HEK293 (cell line): Measurements from ENCODE around the gene RPS4Y2.

Source experiments
- REPIN1 ChIP-seq: fragments of 450-650 bp; formaldehyde crosslinking; IDR thresholded peaks from 2 replicates; pipeline ENCODE4 v1.5.1; 2017; ENCODE audit warnings: missing biosample characterization, missing genetic modification characterization, low read depth
- YY1 ChIP-seq: fragments of 450-650 bp; formaldehyde crosslinking; IDR thresholded peaks from 2 replicates; pipeline ENCODE4 v1.5.1; 2018; ENCODE audit warnings: missing biosample characterization, missing genetic modification characterization
- ZFP3 ChIP-seq: fragments of 450-650 bp; formaldehyde crosslinking; IDR thresholded peaks from 2 replicates; pipeline ENCODE4 v1.5.1; 2016; ENCODE audit warnings: low read depth, missing biosample characterization, missing genetic modification characterization
- ZNF274 ChIP-seq, 2 experiments: fragments of 200-500 bp in 1 of 2; fragments of 450-650 bp in 1 of 2; sonication (Bioruptor generic) in 1 of 2; formaldehyde crosslinking in 1 of 2; IDR thresholded peaks; 2 replicates each; pipeline versions ENCODE4 v1.5.1 to v1.6.1; 2014 to 2016; ENCODE audit warnings: borderline replicate concordance in 1 of 2, inconsistent platforms in 1 of 2, low read length in 1 of 2, missing biosample characterization in 1 of 2, missing genetic modification characterization in 1 of 2
- ZNF311 ChIP-seq: fragments of 450-650 bp; formaldehyde crosslinking; IDR thresholded peaks from 2 replicates; pipeline ENCODE4 v1.5.1; 2017; ENCODE audit warnings: missing biosample characterization, missing genetic modification characterization, borderline replicate concordance
- ZNF341 ChIP-seq: fragments of 450-650 bp; formaldehyde crosslinking; IDR thresholded peaks from 2 replicates; pipeline ENCODE4; 2016; ENCODE audit warnings: low read depth, missing biosample characterization, missing genetic modification characterization
- ZNF660 ChIP-seq: fragments of 450-650 bp; IDR thresholded peaks from 2 replicates; pipeline ENCODE4 v1.5.1; 2018; ENCODE audit warnings: missing biosample characterization, mild to moderate bottlenecking, missing genetic modification characterization
- ZSCAN30 ChIP-seq: fragments of 450-650 bp; IDR thresholded peaks from 2 replicates; pipeline ENCODE4 v1.5.1; 2018; ENCODE audit warnings: missing biosample characterization, mild to moderate bottlenecking, missing genetic modification characterization, moderate library complexity
- TF ChIP-seq, protein P1 (sequence below): fragments of 450-650 bp; formaldehyde crosslinking; IDR thresholded peaks from 2 replicates; pipeline ENCODE4 v1.5.1; 2016; ENCODE audit warnings: missing biosample characterization, missing genetic modification characterization
- TF ChIP-seq, protein P2 (sequence below): fragments of 450-650 bp; formaldehyde crosslinking; IDR thresholded peaks from 2 replicates; pipeline ENCODE4 v1.5.1; 2016; ENCODE audit warnings: missing biosample characterization, missing genetic modification characterization

DNA sequence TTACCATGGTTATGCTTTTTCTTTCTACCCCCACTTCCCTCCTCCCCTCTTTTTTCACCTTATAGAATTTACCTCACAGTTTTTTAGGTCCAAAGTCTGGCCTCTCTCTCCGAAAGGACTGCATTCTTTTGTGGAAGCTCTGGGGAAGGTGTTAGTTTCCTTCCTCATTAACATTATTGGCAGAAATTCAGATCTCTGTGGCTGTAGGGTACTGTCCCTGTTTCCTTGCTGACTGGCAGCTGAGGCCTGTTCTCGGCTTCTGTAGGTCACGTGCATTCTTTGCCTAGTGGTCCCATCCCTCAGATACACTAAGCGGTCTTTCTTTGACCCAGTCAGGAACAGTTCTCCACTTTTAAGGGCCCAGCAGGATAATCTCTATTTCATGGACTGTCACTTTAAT lies 25.5 kb downstream of the RPS4Y2 start:
- TF ChIP-seq, protein P1, sequence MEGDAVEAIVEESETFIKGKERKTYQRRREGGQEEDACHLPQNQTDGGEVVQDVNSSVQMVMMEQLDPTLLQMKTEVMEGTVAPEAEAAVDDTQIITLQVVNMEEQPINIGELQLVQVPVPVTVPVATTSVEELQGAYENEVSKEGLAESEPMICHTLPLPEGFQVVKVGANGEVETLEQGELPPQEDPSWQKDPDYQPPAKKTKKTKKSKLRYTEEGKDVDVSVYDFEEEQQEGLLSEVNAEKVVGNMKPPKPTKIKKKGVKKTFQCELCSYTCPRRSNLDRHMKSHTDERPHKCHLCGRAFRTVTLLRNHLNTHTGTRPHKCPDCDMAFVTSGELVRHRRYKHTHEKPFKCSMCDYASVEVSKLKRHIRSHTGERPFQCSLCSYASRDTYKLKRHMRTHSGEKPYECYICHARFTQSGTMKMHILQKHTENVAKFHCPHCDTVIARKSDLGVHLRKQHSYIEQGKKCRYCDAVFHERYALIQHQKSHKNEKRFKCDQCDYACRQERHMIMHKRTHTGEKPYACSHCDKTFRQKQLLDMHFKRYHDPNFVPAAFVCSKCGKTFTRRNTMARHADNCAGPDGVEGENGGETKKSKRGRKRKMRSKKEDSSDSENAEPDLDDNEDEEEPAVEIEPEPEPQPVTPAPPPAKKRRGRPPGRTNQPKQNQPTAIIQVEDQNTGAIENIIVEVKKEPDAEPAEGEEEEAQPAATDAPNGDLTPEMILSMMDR: no peak
- TF ChIP-seq, protein P2, sequence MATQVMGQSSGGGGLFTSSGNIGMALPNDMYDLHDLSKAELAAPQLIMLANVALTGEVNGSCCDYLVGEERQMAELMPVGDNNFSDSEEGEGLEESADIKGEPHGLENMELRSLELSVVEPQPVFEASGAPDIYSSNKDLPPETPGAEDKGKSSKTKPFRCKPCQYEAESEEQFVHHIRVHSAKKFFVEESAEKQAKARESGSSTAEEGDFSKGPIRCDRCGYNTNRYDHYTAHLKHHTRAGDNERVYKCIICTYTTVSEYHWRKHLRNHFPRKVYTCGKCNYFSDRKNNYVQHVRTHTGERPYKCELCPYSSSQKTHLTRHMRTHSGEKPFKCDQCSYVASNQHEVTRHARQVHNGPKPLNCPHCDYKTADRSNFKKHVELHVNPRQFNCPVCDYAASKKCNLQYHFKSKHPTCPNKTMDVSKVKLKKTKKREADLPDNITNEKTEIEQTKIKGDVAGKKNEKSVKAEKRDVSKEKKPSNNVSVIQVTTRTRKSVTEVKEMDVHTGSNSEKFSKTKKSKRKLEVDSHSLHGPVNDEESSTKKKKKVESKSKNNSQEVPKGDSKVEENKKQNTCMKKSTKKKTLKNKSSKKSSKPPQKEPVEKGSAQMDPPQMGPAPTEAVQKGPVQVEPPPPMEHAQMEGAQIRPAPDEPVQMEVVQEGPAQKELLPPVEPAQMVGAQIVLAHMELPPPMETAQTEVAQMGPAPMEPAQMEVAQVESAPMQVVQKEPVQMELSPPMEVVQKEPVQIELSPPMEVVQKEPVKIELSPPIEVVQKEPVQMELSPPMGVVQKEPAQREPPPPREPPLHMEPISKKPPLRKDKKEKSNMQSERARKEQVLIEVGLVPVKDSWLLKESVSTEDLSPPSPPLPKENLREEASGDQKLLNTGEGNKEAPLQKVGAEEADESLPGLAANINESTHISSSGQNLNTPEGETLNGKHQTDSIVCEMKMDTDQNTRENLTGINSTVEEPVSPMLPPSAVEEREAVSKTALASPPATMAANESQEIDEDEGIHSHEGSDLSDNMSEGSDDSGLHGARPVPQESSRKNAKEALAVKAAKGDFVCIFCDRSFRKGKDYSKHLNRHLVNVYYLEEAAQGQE (tag by site-specific recombination): no peak
- no peak for TF ChIP-seq YY1 (tag by site-specific recombination)
- TF ChIP-seq ZNF311: no peak
- no peak for TF ChIP-seq ZSCAN30 (tag by site-specific recombination)
- TF ChIP-seq REPIN1 (tag by site-specific recombination): no peak
- no peak for TF ChIP-seq ZNF274 (IDR thresholded peaks at IDR 0.05; ENCODE audit: low read length)
- TF ChIP-seq ZNF274 (tag by site-specific recombination; IDR thresholded peaks at IDR 0.05; ENCODE audit: borderline replicate concordance): no peak
- no peak for TF ChIP-seq ZNF341 (tag by site-specific recombination)
- no peak for TF ChIP-seq ZFP3 (tag by site-specific recombination)
- TF ChIP-seq ZNF660 (tag by site-specific recombination): no peak
